Esophagus muscularis mucosa (tissue), 4 donors: ENCODE measurements around the gene CHRNA7. TPM values are rescaled to one million over a fixed set of nuclear protein-coding genes. Genes with fewer than 3 reads are reported as not detected.
"Not testable (repeated sequence)": the region's sequence is repeated elsewhere in the genome, so short reads cannot be mapped to it uniquely, and the experiment has no call there.

Source experiments
- DNase-seq: peaks from one replicate; pipeline ENCODE4 v3.0.0-alpha.2; 2017; ENCODE audit errors: extremely low spot score
- H3K27ac ChIP-seq, 4 donors: fragments of 200-600 bp; sonication (generic); replicated peaks in 1 of 4; 1 replicate in 3 of 4; 2 replicates in 1 of 4; pipeline ENCODE4 v1.5.1; 2016 to 2019; ENCODE audit warnings: mild to moderate bottlenecking in 1 of 4
- H3K27me3 ChIP-seq, 4 donors: fragments of 200-600 bp; sonication (generic); one replicate each; pipeline versions ENCODE4 v1.5.1 to v1.6.0; 2016 to 2019
- H3K36me3 ChIP-seq, 4 donors: fragments of 200-600 bp; sonication (generic); one replicate each; pipeline ENCODE4 v1.5.1; 2016 to 2019
- H3K4me1 ChIP-seq, 4 donors: fragments of 200-600 bp; sonication (generic); one replicate each; pipeline ENCODE4 v1.5.1; 2016 to 2019
- H3K4me3 ChIP-seq, 4 donors: fragments of 200-600 bp; sonication (generic); 1 replicate in 2 of 4; 2 replicates in 2 of 4; pipeline ENCODE4 v1.5.1; 2016 to 2019; ENCODE audit warnings: mild to moderate bottlenecking in 4 of 4, moderate library complexity in 1 of 4
- H3K9me3 ChIP-seq, 4 donors: fragments of 200-600 bp; sonication (generic); 1 replicate in 3 of 4; 2 replicates in 1 of 4; pipeline ENCODE4 v1.5.1; 2016 to 2019
- EP300 ChIP-seq: sonication (generic); formaldehyde crosslinking; IDR thresholded peaks from one replicate; pipeline ENCODE4 v1.6.1; 2017; ENCODE audit warnings: antibody characterized with exemption
- POLR2A ChIP-seq: fragments of 450-650 bp; IDR thresholded peaks from one replicate; pipeline ENCODE4 v1.6.1; 2017; ENCODE audit warnings: antibody characterized with exemption, moderate library complexity, mild to moderate bottlenecking, low read depth
- POLR2AphosphoS5 ChIP-seq, 2 donors: sonication (generic); formaldehyde crosslinking; IDR thresholded peaks; one replicate each; pipeline ENCODE4 v1.6.1; 2017; ENCODE audit warnings: antibody characterized with exemption in 2 of 2
- WGBS: methylation state at CpG from one replicate; pipeline ENCODE4 v1.1.5; 2018; 5-methylcytosine and 5-hydroxymethylcytosine counted together
- intact Hi-C: fragments of 100-400 bp; cut with DNase I; formaldehyde crosslinking; loops from one replicate; pipeline ENCODE4 v1.15.1; 2023
- total RNA-seq, 4 donors: library from RNA; depleted of rRNA; stranded (reverse); fragments of >200 nt; gene quantifications; one replicate each; pipeline versions ENCODE4 v1.1.0 to v1.2.1, GENCODE V29; 2016
- TF ChIP-seq, protein P1 (sequence below), 3 experiments: fragments of 200-600 bp in 2 of 3; fragments of 450-650 bp in 1 of 3; sonication (generic) in 2 of 3; IDR thresholded peaks; one replicate each; pipeline ENCODE4 v1.5.1; 2017 to 2019; ENCODE audit warnings: antibody characterized with exemption in 3 of 3, mild to moderate bottlenecking in 2 of 3, moderate library complexity in 1 of 3

CHRNA7 gene
- total RNA-seq, 4 donors from 2014 or later, result 0.83 to 2.8 (median 1.7) TPM

DNA sequence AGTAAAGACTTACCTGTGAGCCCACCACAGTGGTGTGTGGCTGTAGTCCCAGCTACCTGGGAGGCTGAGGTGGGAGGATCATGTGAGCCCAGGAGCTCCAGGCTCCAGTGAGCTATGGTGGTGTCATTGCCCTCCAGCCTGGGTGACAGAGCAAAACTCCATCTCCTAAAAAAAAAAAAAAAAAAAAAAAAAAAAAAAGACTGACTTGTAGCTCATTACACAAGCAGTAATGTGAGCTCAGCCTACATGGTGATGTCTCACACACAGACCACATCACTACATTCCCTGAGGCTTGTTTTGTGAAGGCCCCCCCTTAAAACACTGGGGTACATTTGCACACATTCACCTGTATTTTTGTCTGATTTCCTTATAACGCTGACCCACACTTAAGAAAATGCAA is 134.4 kb downstream of the CHRNA7 start:
- H3K27ac ChIP-seq, H3K4me3 ChIP-seq, H3K27me3 ChIP-seq, H3K9me3 ChIP-seq, DNase-seq, H3K36me3 ChIP-seq, H3K4me1 ChIP-seq, intact Hi-C loops: not testable (repeated sequence)
- no CpG with 5 or more reads among the region's 1 CpG for WGBS

DNA sequence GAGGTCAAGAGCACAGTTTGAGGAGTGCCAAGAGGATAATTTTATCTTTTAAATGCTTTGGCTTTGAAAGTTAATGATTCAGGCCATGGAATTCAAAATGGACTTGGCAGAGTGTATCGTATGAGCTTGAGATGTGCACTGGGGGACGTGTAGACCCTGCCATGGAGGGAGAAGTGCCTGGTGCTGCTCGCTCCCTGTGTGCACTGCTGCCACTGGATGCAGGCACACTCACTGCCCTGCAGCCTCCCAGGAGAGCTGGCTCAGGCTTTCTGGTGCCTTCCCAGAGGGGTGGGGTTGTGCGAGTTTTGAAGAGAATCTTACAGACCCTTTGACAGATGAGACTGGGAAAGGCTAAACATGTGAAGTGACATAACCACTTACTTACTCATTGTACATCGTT is 135.5 kb downstream of the CHRNA7 start:
- H3K27me3 ChIP-seq, H3K4me3 ChIP-seq, H3K27ac ChIP-seq, H3K9me3 ChIP-seq, intact Hi-C loops, DNase-seq, H3K4me1 ChIP-seq, H3K36me3 ChIP-seq: not testable (repeated sequence)
- WGBS, result 60% methylated on average over 2 of the region's 5 CpGs

DNA sequence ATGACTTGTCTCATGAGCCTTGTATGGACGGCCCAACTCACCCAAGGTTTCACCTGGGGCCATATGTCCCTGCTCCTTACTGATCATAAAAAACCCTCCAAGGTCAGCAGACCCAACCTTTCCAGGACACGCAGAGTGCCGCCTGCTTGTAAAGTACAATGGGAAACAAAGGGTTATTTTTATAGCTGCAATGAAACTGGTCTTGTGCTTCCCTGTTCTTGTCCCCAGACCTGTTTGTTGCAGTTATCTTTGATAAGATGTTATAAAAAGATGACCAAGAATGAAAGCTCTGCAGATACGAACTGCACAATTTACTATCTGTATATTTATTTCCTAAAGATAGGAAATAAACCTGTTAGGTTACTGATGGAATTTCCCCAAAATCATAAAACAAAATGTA is 136.0 kb downstream of the CHRNA7 start:
- DNase-seq, H3K36me3 ChIP-seq, H3K9me3 ChIP-seq, intact Hi-C loops, H3K27me3 ChIP-seq, H3K27ac ChIP-seq, H3K4me1 ChIP-seq, H3K4me3 ChIP-seq: not testable (repeated sequence)
- WGBS, result 92% methylated on average over 4 of the region's 4 CpGs

DNA sequence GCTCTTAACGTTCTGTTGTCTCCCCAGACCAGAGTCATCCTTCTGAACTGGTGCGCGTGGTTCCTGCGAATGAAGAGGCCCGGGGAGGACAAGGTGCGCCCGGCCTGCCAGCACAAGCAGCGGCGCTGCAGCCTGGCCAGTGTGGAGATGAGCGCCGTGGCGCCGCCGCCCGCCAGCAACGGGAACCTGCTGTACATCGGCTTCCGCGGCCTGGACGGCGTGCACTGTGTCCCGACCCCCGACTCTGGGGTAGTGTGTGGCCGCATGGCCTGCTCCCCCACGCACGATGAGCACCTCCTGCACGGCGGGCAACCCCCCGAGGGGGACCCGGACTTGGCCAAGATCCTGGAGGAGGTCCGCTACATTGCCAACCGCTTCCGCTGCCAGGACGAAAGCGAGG is 137.6 kb downstream of the CHRNA7 start:
- DNase-seq, H3K27me3 ChIP-seq, H3K36me3 ChIP-seq, H3K9me3 ChIP-seq, intact Hi-C loops, H3K4me1 ChIP-seq, H3K27ac ChIP-seq, H3K4me3 ChIP-seq: not testable (repeated sequence)
- no CpG with 5 or more reads among the region's 35 CpGs for WGBS

DNA sequence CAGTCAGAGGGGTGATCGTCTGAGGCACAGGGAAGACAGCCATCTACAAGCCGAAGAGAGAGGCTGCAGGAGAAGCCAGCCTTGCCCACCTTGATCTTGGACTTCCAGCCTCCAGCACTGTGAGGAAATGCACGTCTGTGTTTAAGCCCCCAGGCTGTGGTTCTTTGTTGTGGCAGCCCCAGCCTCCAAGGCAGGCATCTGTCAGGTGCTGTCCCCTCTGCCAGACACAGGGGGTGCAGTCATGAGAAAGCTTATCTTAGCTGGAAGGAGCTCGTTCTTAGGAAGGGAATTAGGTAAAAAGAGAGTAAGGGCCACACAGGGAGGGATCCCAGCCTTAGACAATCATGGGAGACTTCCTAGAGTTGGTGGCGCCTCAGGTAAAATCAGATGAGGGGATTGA is 150.3 kb downstream of the CHRNA7 start:
- H3K27ac ChIP-seq, H3K27me3 ChIP-seq, DNase-seq, intact Hi-C loops, H3K4me1 ChIP-seq, H3K36me3 ChIP-seq, H3K9me3 ChIP-seq, H3K4me3 ChIP-seq: not testable (repeated sequence)
- WGBS, result no CpG with 5 or more reads among the region's 5 CpGs

DNA sequence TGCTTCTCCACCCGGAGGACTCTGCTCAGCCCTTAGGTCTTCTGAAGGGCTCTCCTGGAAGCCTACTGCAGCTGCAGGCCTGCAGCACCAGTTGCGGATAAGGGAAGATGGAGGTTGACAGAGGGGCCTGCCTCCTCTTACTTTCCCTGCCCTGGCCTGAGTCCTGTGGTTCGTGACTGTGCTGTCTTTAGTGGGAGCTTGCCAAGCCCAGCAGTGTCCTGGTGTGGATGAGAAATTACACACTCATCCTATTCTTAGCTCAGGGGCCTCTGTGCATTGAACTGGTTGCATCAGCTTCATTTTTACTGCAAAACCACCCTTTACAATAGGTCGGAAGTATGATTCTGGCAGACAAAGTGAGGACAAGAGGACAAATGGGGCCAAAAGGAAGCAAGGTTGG is 163.5 kb downstream of the CHRNA7 start:
- H3K36me3 ChIP-seq, H3K9me3 ChIP-seq: not testable (repeated sequence)
- WGBS, result no CpG with 5 or more reads among the region's 4 CpGs

DNA sequence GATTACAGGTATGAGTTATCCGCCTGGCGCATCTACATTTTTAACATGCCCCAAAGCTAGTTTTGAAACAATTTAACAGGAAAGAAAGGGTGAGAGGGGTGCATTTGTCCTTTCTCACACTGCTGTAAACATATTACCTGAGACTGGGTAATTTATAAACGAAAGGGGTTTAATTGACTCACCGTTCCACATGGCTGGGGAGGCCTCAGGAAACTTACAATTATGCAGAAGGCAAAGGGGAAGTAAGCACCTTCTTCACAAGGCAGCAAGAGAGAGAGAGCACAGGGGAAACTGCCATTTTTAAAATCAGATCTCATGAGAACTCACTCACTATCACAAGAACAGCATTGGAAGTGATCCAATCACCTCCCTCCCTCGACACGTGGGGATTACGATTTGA is 165.9 kb downstream of the CHRNA7 start:
- H3K4me1 ChIP-seq, H3K27me3 ChIP-seq, DNase-seq, H3K9me3 ChIP-seq, intact Hi-C loops, H3K4me3 ChIP-seq, H3K27ac ChIP-seq, H3K36me3 ChIP-seq: not testable (repeated sequence)
- no CpG with 5 or more reads among the region's 7 CpGs for WGBS

More for the DNA sequence above, 163.5 kb downstream of the CHRNA7 start:
- intact Hi-C loops, H3K4me1 ChIP-seq, H3K4me3 ChIP-seq, H3K27me3 ChIP-seq, H3K27ac ChIP-seq, DNase-seq: not testable (repeated sequence)

DNA sequence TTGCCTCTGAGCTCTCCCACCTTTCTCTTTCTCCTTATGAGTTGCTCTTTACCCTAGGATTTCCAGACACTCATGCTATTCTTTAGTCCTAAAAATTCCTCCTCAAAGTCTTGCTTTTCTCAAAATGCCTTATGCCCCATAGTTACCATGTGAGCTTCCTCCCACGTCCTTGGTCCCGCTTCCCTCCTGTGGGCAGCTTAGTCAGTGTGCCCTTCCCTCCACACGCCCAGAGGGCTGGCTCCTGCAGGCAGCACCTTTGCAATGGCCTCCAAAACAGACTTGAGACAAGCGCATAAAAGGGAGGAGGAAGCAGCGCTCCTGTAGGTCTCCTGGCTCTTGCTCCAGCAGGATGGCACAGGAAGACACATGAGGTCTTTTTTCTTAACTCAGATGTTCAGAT is 168.6 kb downstream of the CHRNA7 start:
- WGBS, result no CpG with 5 or more reads among the region's 5 CpGs
- DNase-seq, intact Hi-C loops, H3K4me1 ChIP-seq, H3K36me3 ChIP-seq, H3K27me3 ChIP-seq, H3K4me3 ChIP-seq, H3K27ac ChIP-seq, H3K9me3 ChIP-seq: not testable (repeated sequence)

DNA sequence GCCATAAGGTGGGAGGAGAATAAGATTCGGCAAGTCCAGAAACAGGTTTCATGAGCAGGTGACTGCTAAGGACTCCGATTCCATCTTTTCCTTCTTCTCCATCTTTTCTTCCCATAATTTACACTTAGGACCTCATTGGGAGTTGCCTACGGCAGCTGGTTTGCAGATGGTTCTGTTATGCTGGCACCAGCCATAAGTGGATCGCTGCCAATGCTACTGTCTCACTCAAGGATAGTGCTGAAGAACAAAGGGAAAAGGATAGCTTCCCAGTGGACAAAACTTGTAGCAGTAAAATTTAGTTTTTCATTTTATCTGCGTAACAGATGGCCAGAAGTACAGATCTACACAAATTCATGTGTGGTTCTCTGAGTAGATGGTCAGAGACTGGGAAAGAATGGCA is 178.8 kb downstream of the CHRNA7 start:
- WGBS, result no CpG with 5 or more reads among the region's 5 CpGs
- intact Hi-C loops, H3K4me3 ChIP-seq: not testable (repeated sequence)

DNA sequence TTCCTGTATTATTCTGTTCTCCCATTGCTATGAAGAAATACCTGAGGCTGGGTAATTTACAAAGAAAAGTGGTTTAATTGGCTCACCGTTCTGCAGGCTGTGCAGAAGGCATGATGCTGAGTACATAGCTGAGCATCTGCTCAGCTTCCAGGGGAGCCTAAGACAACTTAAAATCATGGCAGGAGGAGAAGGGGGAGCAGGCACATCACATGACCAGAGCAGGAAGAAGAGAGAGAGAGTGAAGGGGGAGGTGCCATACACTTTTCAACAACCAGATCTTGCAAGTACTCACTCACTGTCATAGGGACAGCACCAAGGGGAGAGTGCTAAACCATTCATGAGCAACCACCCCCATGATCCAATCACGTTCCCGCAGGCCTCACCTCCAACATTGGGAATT is 188.4 kb downstream of the CHRNA7 start:
- TF ChIP-seq POLR2A, result no peak
- no peak for TF ChIP-seq EP300
- TF ChIP-seq, protein P1, sequence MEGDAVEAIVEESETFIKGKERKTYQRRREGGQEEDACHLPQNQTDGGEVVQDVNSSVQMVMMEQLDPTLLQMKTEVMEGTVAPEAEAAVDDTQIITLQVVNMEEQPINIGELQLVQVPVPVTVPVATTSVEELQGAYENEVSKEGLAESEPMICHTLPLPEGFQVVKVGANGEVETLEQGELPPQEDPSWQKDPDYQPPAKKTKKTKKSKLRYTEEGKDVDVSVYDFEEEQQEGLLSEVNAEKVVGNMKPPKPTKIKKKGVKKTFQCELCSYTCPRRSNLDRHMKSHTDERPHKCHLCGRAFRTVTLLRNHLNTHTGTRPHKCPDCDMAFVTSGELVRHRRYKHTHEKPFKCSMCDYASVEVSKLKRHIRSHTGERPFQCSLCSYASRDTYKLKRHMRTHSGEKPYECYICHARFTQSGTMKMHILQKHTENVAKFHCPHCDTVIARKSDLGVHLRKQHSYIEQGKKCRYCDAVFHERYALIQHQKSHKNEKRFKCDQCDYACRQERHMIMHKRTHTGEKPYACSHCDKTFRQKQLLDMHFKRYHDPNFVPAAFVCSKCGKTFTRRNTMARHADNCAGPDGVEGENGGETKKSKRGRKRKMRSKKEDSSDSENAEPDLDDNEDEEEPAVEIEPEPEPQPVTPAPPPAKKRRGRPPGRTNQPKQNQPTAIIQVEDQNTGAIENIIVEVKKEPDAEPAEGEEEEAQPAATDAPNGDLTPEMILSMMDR (IDR thresholded peaks at IDR 0.05), result no peak
- TF ChIP-seq POLR2AphosphoS5 (IDR thresholded peaks at IDR 0.05), result no peak
- WGBS, result 48% methylated on average over 3 of the region's 3 CpGs
- intact Hi-C loops, result no loop called here
- Histone ChIP-seq H3K27ac (no peak overlapping the region), H3K9me3 (peaks cover 0 to 20% (median 10%) of the 10 kb centered on the region in 4 donors), H3K36me3 (no peaks in the 10 kb centered on the region), H3K4me1 (no peaks in the 10 kb centered on the region), H3K4me3 (no peak overlapping the region), H3K27me3 (no peaks in the 10 kb centered on the region)
- DNase-seq, result no peak

More for the DNA sequence above, 178.8 kb downstream of the CHRNA7 start:
- DNase-seq, H3K36me3 ChIP-seq, H3K9me3 ChIP-seq, H3K27ac ChIP-seq, H3K27me3 ChIP-seq, H3K4me1 ChIP-seq: not testable (repeated sequence)
